HG02973 (cell line): Measurements from ENCODE around the gene CASP8.

ENCODE experiments used
- ATAC-seq: cut with Tn5 transposase; IDR thresholded peaks from one replicate; pipeline ENCODE4 v1.9.1; 2021; ENCODE audit warnings: moderate library complexity; ENCODE audit not compliant: unreplicated experiment

Gene CASP8

DNA sequence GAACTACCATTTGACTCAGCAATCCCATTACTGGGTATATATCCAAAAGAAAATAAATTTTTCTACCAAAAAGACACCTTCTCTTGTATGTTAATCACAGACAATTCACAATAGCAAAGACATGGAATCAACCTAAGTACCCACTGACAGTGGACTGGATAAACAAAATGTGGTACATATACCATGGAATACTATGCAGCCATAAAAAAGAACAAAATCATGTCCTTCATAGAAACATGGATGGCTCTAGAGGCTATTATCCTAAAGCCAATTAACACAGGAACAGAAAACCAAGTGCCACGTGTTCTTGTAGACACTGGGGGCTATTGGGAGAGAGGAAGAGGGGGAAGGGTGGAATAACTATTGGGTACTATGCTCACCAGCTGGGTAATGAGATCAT, 69.1 kb downstream of the CASP8 start:
- ATAC-seq: no peak
